HG03175 (cell line): ENCODE results near the gene PTPRD.
"Not testable (repeated sequence)": the region's sequence is repeated elsewhere in the genome, so short reads cannot be mapped to it uniquely, and the experiment has no call there.

ENCODE experiments used
- ATAC-seq: cut with Tn5 transposase; IDR thresholded peaks from one replicate; pipeline ENCODE4 v1.9.1; 2021; ENCODE audit warnings: mild to moderate bottlenecking, moderate library complexity; ENCODE audit not compliant: unreplicated experiment

Gene PTPRD

DNA sequence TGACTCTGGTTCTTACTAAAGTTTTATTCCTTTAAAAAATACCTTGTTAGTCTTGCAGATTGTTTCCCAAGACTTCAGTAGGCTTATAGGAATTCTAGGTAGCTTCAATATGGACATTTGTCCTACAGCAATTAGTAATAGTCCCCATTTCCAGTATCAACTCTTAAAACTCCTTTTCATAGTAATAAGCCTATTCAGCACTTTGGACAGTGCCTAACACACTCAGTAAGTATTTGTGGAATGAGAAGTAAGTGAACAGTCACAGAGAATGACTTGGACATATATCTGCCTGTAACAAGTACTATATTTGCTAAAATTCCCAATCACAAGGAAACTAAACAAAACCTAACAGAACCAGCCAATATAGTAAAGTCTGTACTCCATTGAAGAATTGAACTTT is 1521.4 kb downstream of the PTPRD start:
- no peak for ATAC-seq

- ATAC-seq, result no peak
These were observed 1533.3 kb downstream of the PTPRD start for GRCh38 chr9:9079473-9079872.

- ATAC-seq, result no peak
These were observed 1534.5 kb downstream of the PTPRD start for GRCh38 chr9:9078301-9078700.

DNA sequence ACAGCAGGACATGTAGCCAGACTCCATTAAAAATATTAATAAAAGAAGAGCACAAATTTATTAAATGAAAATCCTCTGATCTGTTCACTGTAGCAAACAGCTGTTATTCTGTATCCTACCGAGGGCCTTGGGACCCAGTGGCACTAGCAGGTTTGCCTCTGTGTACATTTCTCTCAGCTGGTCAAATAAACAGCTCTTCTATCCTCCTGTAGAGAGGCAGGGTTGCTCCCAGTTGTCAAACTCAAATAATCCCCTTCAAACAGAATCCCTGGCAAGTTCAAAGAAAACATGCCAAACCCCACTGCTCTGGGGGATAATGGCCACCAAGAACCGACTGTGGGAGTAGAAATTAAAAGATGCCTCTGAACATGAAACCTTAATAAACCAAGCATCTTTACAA is 1551.2 kb downstream of the PTPRD start:
- ATAC-seq, result no peak

- ATAC-seq, result no peak
These were observed 1558.3 kb downstream of the PTPRD start for GRCh38 chr9:9054354-9054992.

DNA sequence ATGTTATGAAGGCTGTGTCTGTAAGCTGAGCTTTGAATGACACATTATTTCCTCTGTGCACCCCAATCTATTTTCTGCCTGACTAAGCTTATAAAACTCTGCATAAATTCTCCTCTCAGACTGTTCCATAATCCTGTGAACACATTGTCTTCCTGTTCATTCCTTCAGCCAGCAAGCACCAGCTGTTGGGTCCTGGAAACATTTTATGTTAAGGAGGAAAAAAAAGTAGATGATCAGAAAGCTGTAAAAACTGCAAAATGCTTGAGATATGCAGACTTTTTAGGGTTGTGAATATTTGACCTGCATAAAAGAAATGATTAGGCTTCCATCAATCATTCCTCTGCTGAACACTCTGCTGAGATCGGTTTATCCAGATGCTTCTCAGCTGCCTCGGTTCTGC is 1567.2 kb downstream of the PTPRD start:
- ATAC-seq, result no peak

GRCh38 chr9:9045072-9045471 is 1567.7 kb downstream of the PTPRD start:
- ATAC-seq, result no peak

- not testable (repeated sequence) for ATAC-seq
These were observed 1569.0 kb downstream of the PTPRD start for GRCh38 chr9:9043788-9044187.

DNA sequence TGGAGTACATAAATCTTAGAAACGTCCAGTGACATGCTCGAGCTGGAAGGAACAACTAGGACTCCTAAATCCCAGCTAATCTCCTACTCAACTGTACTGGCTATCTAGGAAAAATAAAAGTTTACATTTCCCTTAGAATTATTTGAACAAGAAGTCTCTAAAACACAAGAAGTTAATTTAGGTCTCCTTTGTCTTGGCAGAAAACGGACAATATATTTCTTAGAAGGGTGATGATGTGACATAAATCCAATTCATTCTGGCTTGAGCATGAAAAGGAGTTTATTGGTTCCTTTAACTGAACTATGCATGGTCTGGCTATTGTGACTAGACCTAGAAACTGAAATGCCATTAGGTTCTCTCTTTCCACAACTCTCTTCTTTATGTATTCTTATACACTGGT is 1571.0 kb downstream of the PTPRD start:
- ATAC-seq, result no peak

GRCh38 chr9:9033022-9033421 is 1579.8 kb downstream of the PTPRD start:
- no peak for ATAC-seq

GRCh38 chr9:9016597-9016996 is 1596.2 kb downstream of the PTPRD start:
- ATAC-seq, result no peak

- ATAC-seq, result no peak
These were observed 1608.0 kb downstream of the PTPRD start for GRCh38 chr9:9004810-9005209.

DNA sequence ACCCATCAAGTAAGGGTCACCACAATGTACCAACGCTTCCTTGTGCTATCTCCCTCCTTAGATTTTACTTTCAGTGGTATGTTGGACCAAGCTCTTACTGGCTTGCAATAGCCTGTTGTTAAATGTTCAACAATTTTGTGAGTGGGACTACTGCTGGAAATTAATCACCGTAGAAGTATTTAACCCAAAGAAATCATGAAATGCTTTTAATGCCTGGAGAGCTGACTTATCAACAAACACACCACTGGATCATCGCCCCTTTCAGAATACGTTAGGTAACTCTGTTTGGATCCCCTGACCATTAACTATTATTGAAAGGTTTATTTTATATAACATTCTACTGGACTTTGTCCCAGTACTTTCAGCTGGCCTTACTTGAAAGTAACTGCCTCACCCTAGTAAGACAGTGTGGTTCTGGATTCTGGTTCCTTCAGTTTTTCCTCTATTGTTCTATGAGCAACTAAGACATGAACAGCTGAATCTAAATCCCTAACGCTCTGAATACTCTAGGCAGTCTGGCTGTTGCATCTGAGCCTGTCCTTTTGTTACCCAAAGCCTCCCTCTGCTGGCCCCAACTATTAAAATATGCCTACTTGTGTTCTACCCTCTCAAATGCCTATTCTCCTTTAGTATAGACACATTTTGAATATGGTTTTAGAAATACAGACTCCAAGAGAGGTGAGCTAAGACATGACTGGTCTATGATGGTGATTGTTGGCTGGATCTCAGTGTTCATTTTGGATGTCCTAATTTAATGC is 1609.8 kb downstream of the PTPRD start:
- ATAC-seq, result no peak

GRCh38 chr9:8980496-8981013 is 1632.2 kb downstream of the PTPRD start:
- ATAC-seq, result no peak

GRCh38 chr9:8978334-8978733 is 1634.5 kb downstream of the PTPRD start:
- ATAC-seq, result no peak

GRCh38 chr9:8968350-8968749 is 1644.5 kb downstream of the PTPRD start:
- ATAC-seq, result not testable (repeated sequence)

- no peak for ATAC-seq
These were observed 1648.9 kb downstream of the PTPRD start for GRCh38 chr9:8963885-8964284.

DNA sequence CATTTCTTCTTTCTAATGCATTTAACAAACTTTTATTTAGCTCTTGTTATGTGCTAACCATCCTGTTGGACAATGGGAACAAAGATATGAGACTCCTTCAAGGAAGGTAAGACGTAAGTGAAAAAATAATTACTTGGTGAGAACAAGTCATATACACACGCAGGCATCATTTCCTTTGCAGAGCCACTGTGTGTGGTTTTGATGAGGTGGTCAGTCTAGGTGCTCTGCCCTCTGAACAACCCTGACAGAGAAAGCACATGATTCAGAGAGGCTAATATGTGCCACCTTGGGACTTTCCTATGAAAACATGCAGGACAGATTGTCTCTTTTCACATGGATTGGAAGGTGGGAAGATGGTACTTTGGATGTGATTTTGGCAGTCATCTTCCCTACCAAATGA is 1650.7 kb downstream of the PTPRD start:
- no peak for ATAC-seq

DNA sequence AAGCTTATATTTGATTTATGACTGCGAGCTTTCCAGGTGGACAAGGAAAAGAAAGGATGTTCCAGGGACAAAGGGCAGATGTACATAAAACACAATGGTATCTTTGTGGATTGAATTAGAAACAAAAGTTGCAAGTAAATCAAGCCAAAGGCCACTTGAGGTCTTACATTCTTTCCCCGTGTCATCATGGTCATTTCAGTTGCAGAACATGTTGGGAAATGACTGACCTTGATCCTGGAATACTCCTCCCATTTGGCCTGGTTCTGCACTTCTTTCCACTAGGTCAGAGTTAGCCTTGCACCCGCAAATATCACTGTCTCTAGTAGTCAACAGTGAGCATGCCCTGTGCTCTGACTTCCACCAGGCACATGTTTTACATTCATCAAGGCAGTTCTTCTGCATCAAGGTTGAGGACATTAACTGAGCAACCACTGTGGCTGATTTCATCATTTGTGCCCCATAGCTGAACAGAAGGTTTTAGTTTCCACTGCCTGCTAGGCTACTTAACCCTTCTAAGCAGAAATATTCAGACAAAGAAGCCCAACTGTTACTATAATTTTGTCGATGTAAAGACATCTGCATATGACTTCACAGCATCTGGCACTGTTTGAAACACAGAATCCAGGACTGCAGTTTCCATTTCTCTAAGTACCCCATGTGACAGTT is 1651.5 kb downstream of the PTPRD start:
- no peak for ATAC-seq

- no peak for ATAC-seq
These were observed 1652.5 kb downstream of the PTPRD start for GRCh38 chr9:8960254-8960653.

- no peak for ATAC-seq
These were observed 1654.4 kb downstream of the PTPRD start for GRCh38 chr9:8958358-8958757.

DNA sequence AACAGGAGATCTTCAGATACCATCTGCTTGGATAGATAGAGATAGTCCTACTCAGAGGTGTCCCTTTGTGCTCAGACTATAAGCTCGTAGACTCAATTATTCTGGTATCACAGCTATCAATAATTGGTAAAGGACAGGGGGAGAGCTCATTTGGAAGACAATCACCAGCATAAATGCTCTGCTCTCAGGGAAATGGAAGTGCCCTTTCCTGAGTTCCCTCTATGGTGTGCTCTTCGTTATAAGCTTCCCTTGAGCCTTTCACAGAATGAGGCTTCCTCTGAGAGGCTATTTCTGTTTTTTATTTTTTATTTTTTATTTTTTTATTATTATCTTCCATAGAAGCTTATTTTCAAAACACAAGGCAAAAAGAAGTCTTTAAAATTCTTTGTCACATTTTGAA is 1657.5 kb downstream of the PTPRD start:
- ATAC-seq, result no peak
